Stimulated activated CD8-positive, alpha-beta memory T cell treated with anti-CD3 and anti-CD28 coated beads, Interleukin-7, amount 100 ng/mL, for 24 hours (primary cell): ENCODE data around the gene FBXW2.
A peak's percentile ranks its signal among the peaks of the same experiment; 100 is the strongest.
"Not testable (repeated sequence)": the region's sequence is repeated elsewhere in the genome, so short reads cannot be mapped to it uniquely, and the experiment has no call there.

Source experiments
- DNase-seq: peaks from one replicate; pipeline ENCODE4 v3.0.0-alpha.2; 2020; ENCODE audit warnings: low read depth

Gene FBXW2

DNA sequence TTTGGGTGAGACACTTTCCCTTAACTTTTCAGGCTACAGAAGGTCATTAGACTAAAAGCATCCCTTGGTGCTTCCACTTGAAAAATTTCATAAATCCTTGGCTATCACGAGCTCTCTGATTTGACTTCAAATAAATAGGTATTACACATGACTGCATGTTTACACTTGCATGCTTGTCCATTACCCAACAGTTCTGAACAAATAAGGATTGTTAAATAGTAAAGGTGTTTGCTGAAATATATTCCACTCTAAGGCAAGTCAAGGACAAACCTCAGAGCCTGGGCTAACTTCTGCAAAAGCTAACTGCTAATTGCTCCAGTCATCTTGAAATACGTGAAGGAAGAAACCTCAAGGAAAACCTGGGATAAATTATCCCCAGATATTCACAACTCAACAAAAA lies 14.5 kb downstream of the FBXW2 start:
- no peak for DNase-seq

DNA sequence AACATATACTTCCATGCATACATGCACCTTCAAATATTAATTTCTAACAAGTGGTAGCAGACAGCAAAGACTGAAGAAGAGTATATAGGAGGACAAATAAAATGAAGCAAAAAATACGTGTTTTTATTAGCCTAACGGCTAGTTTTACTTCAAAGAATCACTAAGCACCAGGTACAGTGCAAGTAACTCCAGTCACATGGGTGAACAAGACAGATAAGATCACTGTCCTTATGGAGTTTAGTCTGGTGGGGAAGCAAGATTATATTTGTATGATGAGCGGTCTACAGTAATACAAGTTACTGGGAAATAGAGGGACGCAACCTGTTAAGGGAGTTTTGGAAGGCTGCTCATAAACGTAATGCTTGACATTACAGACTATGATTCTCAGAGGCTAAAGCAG lies 16.0 kb downstream of the FBXW2 start:
- no peak for DNase-seq

DNA sequence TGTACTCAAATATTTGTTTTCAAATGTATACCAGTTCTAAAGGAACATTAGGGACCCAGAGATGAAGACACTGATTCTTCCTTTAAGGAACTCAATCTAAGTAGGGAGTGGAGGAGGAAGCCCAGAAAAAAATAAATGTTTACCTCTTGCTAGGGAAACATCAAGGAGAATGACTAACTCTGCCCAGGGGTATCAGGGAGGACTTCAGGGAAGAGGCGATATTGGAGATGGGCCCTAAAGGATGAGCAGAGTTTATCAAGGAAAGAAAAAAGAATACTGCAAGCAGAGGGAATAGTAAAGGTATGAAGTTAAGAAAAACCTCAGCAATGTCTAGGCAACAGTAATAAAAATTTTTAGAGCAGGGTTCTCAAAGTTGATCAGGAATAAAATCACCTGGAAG lies 16.4 kb downstream of the FBXW2 start:
- no peak for DNase-seq

DNA sequence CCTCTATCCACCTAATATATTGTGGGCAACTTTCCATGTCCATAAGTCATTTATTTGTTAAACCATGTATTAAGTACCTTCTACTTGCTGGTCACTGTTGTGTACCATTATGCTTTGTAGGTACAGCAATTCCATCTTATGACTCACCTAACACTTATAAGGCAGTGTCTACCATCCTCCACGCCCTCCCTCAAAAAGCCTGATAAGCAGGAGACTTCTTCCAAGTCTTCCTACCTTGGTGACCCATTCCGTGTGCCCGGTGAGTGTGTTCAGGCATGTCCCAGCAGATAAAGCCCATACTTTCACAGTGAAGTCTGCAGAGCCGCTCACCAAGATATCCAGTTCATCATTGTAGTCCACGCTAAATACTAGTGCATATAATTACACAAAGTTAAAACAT lies 17.4 kb downstream of the FBXW2 start:
- no peak for DNase-seq

DNA sequence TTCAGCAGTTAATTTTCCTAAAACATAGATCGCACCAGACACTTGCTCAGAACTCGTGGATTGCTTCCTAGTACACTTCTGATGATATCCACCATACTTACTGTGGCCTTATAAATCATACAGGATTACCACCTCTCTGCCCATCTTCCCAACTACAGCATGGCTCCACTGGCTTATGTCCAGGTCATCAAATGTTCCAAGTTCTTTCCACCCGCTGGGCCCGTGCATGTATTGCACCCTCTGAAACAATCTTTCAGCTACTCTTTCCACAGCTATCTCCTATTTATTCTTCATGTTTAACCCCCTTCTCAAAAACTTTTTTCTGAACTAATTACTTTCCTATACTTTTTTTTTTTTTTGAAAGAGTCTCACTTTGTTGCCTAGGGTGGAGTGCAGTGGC lies 18.5 kb downstream of the FBXW2 start:
- no peak for DNase-seq

DNA sequence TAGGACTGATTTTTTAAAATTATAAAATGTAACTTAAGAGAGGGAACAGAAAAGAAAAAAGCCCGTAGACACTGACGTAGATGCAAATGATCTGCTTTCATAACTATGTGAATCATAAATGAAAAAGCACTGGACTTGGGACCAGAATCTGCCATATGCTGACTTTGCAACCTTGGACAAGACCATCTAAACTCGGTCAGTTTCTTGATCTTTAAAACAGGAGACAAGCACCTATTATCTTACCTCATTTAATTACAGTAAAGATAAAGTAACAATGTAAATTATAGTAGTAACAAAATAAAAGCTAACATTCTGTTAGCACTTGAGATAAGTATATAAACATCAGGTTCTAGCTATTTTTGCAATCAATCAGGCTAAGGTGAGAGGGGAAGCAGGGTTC lies 20.0 kb downstream of the FBXW2 start:
- no peak for DNase-seq

DNA sequence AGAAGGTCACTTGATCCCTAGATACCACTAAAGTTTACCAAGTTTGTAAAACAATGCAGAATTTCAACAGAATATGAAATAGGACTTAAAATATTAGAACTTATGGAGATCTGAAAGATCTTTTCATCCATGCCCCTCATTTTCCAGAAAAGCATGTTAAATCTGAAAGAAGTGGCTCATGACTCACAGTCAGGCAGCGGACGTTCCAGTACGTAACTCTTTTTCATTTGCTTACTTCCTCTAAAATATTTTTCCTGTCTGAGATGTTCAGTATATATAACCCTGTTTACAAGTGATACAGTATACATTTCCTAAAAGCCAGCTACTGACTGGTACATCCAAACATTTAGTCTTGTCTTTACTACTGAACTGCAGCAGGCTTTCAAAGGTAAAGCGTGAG lies 22.3 kb downstream of the FBXW2 start:
- DNase-seq: no peak

DNA sequence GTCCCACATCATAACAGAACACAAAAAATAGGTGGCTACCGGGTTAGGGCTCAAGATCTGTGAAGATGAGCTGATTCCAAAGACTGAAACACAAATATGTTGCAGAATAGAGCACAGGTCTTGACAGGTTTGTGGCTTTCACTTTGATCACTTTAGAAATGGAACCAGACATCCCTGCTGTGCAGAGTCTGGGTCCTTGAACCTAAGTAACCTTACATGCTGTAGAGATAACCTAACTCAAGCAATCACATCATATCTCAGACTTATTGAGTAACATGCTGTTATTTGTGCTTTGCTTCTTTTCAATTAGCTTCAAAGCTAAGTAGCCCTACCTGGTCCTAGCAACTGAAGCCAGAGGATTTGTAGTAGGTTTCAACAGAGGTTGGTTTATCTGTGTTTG lies 24.3 kb downstream of the FBXW2 start:
- DNase-seq: no peak

DNA sequence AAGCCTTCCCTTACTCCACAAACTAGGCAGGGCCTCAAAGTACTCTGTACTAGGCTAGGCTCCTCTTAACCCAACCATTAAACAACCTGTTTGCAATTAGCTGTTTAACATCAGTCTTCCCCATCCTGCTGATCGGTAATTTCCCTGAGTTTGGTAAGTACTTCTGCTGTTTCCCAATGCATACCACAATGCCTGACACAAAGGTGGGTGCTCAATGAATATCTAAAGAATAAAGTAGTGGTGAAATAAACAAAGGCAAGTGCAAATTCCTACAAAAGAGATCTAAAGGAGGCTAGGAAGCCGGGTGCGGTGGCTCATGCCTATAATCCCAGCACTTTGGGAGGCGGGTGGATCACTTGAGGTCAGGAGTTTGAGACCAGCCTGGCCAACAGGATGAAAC lies 25.0 kb downstream of the FBXW2 start:
- DNase-seq: no peak

DNA sequence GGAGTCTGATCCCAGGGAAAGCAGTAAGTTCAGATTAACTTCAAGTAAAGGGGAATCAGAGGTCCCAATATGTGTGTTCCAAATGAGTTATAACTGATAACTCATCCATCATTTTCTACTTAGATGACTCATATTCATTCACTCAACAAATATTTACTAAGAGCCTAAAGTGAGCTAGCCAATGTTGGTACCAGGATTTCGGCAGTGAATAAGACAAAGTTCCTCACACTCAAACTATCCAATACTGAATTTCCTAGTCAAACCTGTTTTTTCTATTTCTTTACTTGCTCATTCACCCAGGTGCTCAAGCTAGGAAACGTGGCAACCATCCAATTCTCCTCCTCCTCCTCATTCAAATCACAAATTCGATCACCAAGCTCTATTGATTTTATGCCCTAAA lies 25.8 kb downstream of the FBXW2 start:
- DNase-seq: no peak

DNA sequence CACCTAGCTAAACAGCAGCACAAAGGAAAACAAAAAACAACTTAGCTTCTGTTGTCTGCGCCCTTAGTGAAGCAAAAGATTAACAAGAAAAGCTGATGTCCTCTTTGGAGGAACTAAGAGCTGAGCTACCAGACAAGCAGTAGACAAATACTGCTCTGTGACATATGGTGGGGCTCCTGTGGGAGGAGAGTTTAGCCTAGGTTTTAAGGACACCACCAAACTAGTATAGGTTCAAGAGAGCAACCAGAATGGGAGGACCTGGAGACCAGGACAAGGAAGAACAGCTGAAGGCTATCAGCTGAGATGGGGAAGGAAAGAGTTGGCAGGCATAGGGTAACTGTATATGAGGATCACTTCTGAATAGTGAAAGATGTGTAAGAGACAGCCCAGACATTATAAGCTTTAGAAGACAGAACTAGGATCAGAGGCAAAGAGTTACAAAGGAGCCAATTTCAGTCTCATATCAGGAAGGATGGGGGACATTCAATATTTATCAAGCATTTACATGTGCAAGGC lies 27.2 kb downstream of the FBXW2 start:
- DNase-seq: no peak

DNA sequence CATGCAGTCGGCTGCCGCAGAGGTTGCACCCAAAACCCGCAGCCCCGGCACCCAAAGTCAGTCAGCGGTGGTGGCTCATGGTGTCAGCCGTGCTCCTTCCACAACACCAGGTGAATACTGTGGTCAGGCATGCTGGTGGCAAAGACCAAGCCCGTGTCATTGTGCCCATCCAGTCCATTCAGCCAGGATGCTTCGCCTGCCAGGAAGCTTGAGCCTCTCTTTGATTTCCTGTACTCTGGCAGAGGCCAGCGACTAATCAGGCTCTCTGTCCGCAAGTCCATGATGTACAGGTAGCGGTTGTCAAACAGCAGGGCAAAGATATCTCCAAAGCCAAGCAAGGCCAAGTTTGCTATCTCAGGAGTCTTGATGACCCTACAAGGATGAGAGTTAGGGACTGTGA lies 28.7 kb downstream of the FBXW2 start:
- no peak for DNase-seq

DNA sequence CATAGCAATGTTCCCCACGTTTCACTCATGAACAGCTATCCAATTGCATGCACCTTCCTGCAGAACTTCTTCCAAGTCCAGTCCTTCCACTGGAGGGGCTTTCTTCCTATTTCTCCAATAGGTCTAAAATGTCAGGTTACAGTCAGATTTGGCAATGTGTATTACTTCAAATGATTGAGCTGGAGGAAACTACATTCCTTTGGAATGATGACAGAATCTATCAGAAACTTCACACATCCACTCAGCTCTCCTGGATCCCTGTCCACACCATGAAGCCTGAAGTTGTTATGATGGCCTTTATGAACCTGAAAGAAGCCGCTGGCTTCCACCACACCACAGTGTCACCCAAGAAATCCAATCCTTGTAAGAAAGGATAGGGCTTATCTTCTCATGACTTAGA lies 32.2 kb downstream of the FBXW2 start:
- no peak for DNase-seq

DNA sequence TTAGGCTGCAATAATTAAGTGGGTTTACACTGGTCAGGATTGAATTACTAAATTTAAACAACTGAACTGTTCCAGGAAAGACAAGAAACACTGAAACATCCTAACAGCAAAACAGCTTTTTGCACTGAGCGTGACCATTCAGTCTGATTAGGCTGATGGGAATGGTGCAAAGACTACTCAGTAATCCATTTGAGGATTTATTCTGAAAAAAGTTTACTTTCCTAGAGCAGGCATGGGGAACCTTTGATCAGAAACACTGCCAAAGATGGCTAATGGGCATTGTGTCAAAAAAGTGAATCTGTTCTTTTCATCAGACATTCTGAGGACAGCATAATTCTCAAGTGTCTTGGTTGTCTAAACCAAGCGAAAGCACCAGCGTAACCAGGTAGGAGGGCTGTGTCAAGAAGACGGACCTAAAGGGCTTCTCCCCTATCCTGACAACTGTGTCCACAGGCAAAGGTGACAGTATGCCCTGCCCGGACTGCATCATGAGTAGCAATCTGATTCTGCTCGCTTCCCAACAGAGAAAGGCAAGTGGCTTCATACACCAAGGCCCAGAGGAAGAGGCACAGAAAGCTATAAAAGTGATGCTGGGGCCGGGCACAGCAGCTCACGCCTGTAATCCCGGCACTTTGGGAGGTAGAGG lies 33.3 kb downstream of the FBXW2 start:
- no peak for DNase-seq

DNA sequence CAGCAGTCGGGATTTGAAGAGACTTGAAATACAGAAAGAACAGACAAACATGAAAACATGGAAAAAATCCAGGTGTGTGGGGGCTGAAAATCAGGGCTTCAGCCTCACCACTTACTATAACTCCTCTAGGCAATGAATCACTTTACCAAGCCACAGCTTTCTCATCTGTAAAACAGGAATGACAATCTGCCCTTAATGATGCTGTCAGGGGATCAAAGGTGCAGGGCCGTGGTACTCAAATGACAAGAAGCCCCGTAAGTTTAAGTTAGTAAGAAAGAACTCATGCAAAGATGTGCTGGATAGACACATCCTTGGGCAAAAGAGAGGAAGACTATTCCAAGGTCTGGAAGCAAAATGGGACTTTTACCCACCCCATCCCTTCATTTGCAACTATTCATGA lies 34.7 kb downstream of the FBXW2 start:
- DNase-seq: no peak

DNA sequence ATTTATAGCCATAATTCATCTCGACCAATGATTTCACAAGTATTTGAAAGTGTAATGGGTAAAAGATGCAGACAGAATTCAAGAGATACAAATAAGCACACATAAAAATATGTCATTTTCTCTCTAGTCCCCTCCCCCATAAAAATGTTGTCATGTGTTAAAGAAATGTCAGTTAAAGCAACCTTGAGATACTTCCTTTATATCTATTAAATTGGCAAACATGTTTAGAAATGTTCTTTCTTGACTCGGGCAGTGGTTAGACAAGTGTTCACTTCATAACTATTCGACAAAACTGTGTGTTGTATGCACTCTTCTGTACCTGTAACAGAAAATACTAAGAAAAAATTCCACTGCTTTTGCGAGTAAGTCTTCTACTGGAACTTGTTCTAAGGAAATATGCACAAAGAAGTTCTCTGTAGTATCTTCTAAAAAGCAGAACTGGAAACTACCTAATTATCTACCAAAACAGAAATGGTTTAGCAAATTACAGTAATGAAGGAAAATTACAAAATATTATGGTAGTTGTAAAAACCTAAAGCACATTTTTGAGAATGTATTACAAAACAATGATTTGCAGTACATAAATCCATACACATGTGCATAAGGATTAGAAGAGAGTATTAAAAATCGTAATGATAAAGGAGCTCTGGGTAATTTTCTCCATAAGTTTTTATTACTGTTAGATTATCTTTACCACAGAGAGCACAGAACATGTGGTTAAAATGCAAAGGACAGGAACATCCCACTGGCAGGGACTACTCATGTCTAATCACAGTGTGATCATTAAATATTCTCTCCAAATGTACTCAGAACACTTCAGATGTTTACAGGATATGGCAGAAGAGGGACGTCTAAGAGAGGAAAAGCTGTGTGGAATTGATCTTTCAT lies 35.9 kb downstream of the FBXW2 start:
- no peak for DNase-seq

DNA sequence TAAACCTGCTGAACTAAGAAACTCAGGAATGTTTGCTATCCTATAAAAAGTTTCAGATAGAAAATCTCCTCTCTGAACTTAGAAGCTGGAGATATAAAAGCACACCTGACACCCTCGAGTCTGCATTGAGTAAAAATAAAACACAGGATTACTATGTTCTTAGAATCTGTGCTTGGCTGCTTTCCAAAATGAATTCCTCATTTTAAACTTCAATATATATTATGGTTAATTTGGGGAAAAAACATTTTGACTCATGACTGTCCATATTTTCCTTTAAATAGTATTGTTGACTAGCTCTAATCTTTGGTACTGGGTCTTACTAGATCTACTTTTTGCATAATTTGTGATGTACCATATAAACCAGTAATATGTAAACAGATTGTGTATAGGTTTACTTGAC lies 36.7 kb downstream of the FBXW2 start:
- DNase-seq: no peak

DNA sequence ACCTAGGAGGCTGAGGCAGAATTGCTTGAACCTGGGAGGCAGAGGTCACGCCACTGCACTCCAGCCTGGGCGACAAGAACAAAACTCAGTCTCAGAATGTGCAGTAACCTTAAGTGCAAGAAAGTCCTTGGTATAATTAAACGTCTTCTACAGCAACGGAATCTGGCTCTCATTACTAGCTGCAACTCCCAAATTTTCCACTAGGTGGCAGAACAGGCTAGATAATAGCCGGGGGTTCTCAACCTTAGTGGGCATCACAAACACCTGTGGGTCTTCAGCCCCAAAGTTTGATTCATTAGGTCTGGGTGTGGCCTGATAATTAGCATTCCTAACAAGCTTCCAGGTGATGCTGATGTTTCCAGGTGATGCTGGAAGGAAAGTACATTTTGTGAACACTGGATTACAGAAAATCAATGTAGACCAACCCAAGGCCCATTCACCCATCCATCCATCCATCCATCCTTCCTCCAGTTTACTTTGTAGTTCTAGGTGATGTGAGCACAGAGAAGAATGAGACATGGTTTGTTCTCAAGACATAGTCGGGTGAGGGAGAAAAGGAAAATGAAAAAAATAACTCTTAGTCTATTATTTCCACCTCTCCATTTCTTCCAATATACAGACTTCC lies 37.3 kb downstream of the FBXW2 start:
- peak; percentile 40 for DNase-seq

DNA sequence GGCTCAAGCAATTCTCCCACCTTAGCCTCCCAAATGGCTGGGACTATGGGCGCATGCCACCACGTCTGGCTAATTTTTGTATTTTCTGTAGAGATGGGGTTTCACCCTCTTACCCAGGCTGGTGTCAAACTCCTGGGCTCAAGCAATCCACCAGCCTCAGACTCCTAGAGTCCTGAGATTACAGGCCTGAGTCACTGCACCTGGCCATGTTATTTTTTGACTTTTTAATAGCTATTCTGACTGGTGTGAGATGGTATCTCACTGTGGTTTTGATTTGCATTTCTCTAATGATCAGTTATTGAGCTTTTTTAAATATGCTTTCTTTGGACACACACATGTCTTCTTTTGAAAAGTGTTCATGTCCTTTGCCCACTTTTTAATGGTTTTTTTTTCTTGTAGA lies 38.2 kb downstream of the FBXW2 start:
- DNase-seq: no peak

DNA sequence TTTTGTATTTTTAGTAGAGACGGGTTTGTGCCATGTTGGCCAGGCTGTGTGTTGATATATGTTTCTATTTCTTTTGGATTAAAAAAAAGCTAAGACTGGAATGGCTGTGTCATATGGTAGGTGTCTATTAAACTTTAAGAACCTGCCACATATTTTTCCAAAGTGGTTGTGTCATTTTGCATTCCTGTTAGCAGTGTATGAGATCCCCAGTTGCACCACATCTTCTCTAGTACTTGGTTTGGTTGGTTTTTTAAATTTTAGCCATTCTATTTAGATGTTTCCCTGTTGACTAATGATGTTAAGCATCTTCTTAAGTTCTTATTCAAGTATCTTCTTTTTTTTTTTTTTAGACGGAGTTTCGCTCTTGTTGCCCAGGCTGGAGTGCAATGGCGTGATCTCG lies 42.8 kb downstream of the FBXW2 start:
- no peak for DNase-seq

DNA sequence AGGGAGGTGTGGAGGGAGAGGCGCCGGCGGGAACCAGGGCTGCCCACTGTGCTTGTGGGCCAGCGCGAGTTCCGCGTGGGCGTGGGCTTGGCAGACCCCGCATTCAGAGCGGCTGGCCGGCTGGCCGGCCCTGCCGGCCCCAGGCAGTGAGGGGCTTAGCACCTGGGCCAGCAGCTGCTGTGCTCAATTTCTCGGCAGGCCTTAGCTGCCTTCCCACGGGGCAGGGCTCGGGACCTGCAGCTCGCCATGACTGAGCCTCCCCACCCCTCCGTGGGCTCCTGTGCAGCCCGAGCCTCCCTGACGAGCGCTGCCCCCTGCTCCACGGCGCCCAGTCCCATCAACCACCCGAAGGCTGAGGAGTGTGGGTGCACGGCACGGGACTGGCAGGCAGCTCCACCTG lies 46.9 kb downstream of the FBXW2 start:
- DNase-seq: not testable (repeated sequence)

DNA sequence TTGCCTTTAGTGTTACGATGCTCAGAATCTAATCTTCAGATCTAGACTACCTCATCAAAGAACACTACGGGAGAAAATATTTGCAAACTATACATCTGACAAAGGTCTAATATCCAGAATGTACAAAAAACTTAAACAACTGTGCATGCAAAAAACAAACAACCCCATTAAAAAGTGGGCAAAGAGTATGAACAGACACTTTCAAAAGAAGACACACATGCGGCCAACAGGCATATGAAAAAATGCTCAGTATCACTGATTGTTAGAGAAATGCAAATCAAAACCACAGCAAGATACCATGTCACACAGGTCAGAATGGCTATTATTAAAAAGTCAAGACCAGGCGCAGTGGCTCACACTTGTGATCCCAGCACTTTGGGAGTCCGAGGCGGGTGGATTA lies 47.9 kb downstream of the FBXW2 start:
- no peak for DNase-seq

DNA sequence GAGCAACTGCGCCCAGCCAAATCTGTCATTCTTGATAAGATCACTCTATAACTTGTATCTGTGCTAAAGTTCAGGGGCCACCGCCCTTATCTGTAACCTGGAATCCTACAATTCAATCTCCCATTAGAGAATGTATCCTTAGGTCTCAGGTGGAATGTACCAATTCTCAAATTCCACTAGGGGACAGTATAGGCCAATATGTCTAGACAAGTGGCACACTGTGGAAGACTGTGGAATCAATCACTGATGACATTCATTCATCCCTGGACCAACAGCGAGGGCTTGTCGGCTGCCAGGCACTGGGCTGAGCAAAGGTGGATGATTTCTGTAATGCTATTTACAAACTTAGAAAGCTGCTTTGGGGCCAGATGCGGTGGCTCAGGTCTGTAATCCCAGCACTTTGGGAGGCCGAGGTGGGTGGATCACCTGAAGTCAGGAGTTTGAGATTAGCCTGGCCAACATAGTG lies 50.2 kb downstream of the FBXW2 start:
- DNase-seq: no peak
